HG02870 (cell line): ENCODE data around the gene ECHS1.
A peak's percentile ranks its signal among the peaks of the same experiment; 100 is the strongest.
"Not testable (repeated sequence)": the region's sequence is repeated elsewhere in the genome, so short reads cannot be mapped to it uniquely, and the experiment has no call there.

Experiments
- ATAC-seq: cut with Tn5 transposase; IDR thresholded peaks from one replicate; pipeline ENCODE4 v1.9.1; 2021; ENCODE audit warnings: mild to moderate bottlenecking, moderate library complexity; ENCODE audit not compliant: unreplicated experiment

ECHS1 gene

GRCh38 chr10:133373174-133374090 lies at the start of gene ECHS1:
Gene ECHS1, minus strand, starts transcription at chr10:133373354. Its CDS starts 21 bp downstream, at chr10:133373333.
- peak; percentile 98 for ATAC-seq

DNA sequence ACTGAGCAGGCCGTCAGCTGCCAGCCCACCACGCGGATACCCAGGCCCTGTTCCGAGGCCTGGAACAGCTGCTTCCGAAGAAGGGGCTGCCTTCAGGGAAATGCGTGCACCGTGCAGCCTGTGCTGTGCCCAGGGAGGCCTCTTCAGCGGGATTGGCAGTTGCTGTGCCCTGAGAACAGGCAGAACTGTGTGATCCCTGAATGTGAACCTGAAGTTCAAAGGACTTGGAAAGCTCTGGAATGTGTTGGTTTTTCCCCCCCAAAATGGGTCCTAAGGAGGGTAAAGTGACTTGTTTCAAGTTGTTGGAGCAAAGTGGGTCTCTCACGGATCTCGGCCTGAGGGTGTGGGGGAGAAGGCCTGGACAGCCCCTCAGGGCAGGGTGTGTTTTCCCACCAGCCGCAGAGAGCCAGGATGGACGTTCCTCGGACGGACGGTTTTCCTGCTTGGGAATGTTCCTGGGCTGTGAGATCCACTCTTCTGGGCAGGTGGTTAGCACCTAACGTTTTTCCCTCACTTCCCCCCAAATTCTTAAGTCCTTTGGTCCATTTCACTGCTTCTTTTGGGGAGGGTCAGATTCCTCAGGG lies 49.2 kb upstream of the ECHS1 start:
- ATAC-seq: no peak

- no peak for ATAC-seq
Measured at GRCh38 chr10:133421336-133422222, 48.4 kb upstream of the ECHS1 start.

DNA sequence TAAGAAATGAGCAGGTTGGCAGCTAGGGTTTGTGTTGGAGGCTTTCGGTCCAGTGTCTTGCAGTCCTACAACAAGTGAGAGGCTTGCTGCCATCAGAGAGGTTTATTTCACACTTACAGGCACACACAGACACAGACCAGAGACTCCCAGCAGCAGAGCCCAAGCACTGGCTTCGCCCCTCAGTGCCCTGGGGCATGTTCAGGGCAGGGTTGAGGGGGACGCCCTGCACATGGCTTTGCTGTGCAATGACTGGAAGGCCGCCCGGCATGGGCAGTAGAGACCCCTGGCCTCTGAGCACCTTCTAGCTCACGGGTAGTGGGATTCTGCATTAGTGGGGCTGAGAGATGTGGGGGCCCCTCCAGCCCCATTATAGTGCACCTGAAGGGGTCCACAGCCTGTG lies 47.4 kb upstream of the ECHS1 start:
- no peak for ATAC-seq

DNA sequence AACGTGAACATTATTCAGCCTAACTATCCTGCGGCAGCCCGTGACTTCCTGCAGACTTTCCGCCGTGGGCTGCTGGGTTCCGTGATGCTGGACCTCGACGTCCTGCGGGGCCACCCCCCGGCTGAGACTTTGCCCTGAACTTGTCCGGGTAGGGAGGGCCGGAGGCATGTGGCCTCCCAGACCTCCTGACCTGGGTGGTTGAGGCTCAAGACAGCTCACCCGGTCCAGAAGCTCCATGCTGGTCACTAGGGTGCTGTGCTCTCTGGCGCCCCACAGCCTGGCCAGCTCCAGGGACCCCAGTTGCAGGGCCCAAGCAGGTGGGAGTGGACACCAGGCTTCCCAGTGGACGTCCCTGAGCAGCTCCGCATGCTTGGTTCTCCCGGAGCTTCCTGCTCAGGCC lies 46.9 kb upstream of the ECHS1 start:
- ATAC-seq: no peak

DNA sequence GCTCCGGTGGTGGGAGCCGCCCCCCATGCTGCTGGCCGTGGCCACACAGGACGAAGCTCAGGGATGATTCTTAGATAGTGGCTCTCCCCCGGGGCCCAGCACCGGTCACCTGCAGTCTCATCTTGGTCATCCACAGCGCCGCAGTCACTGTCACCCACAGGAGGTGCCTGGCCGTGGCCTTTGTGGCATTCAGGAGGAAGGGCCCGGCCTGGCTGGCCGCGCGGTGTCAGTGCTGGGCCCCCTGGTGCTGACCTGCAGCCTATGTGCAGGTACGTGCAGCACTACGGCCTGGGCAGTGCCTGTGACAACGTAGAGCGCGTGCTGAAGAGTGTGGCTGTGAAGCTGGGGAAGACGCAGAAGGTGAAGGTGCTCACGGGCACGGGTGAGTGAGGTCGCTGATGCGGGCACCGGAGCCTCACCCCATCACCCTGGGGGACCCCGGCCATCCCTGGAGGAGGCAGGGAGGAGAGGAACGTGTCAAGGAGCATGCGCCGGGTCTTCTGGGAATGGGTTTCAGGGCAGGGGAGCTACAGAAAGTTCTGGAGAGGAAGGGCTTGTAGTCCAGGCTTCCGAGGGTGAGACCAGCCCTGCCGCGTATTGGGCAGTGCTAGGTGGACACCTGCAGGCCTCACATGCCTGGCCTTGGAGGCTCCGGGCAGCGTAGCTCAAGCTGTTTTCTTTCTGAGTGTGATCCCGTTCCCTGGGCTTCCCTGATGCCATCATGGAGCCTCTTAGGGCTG lies 46.2 kb upstream of the ECHS1 start:
- no peak for ATAC-seq

- no peak for ATAC-seq
Measured at GRCh38 chr10:133418289-133418993, 45.3 kb upstream of the ECHS1 start.

DNA sequence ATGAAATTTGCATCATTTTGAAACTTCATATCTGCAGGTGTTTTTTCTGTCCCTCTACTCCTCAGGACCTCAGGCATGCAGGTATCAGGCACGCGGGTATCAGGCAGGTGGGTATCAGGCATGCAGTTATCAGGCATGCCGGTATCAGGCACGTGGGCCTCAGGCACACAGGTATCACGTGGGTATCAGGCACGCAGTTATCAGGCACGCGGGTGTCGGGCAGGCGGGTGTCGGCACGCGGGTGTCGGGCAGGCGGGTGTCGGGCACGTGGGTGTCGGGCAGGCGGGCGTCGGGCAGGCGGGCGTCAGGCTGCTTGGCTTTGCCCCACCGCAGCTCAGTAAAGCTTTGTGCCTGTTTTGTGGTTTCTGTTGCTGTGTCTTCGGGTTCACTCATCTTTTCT lies 42.6 kb upstream of the ECHS1 start:
- ATAC-seq: no peak

DNA sequence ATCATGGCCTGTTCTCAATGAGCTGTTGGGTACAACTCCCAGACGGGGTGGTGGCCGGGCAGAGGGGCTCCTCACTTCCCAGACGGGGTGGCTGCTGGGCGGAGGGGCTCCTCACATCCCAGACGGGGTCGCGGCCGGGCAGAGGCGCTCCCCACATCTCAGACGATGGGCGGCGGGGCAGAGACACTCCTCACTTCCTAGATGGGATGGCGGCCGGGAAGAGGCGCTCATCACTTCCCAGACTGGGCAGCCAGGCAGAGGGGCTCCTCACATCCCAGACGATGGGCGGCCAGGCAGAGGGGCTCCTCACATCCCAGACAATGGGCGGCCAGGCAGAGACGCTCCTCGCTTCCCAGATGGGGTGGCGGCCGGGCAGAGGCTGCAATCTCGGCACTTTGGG lies 41.2 kb upstream of the ECHS1 start:
- ATAC-seq: not testable (repeated sequence)

- no peak for ATAC-seq
Measured at GRCh38 chr10:133412381-133412711, 39.2 kb upstream of the ECHS1 start.

- ATAC-seq: no peak
Measured at GRCh38 chr10:133411523-133412380, 38.6 kb upstream of the ECHS1 start.

- peak; percentile 49 for ATAC-seq
Measured at GRCh38 chr10:133405844-133406527, 32.8 kb upstream of the ECHS1 start.

GRCh38 chr10:133405272-133405671 lies 32.1 kb upstream of the ECHS1 start:
- no peak for ATAC-seq

DNA sequence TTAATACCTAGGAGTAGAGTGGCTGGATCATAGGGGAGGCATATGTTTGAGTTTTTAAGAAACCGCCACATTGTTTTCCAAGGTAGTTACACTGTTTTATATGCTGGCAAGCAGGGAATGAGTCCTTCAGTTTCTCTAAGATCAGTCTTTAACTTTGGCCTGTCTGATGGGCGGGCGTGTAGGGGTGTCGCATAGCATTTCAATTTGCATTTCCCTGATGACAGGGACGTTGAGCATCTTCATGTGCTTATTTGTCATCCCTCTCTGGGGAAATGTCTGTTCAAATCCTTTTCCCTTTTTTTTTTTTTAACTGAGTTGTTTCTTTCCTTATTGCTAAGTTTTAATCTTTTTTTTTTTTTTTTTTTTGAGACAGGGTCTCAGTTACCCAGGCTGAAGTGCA lies 30.6 kb upstream of the ECHS1 start:
- no peak for ATAC-seq

- no peak for ATAC-seq
Measured at GRCh38 chr10:133403359-133403758, 30.2 kb upstream of the ECHS1 start.

DNA sequence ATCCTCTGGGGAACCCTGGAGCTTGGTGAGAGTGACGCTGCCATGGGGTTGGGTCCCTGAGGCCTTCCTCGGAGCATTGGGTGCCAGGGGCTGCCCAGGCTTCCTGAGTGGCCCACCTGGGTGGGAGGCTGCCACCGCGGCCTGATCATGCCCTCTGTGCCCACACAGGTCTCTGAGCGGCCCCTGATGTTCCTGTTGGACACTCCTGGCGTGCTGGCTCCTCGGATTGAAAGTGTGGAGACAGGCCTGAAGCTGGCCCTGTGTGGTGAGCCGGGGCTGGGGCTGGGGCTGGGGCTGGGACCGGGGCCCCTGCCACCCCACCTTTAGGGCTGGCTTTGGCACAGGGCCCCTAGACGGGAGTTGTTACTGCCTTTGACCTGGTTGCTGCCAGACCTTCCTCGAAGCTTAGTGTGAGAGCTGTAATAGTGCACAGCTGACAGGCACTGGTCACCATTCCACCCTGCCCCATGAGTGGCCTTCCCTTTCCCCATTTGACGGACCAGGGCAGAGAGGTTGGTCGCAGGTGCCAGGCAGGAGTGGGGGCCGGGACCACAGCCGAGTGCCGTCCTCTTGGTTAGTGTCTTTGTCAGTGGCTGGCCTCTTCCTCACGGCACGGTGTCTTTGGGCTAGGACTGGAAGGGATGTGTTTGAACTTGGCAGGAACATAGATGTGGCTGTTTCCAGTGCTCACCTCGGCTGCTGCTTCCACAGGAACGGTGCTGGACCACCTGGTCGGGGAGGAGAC lies 29.0 kb upstream of the ECHS1 start:
- no peak for ATAC-seq

DNA sequence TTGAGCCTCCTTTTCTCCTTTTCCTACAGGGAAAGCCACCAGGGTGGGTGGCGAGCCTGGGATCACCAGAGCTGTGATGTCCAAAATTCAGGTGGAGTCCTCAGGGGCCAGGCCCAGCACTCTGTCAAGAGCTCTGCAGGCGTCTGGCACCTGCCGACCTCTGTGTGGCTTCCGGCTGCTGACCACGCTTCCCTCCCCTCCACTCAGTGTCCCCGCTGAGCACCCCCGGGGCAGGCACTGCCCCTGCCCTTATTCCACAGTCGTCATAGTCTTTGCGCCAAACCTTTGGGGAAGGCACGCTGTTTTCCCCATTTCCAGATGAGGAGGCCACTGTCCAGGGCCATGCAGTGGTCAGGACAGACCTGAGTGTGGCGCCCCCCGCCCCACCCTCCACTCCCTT lies 28.3 kb upstream of the ECHS1 start:
- no peak for ATAC-seq
